Right lobe of liver (tissue), 4 donors: ENCODE measurements around the gene MPHOSPH9.

Experiments
- POLR2A ChIP-seq: fragments of 450-650 bp; IDR thresholded peaks from one replicate; pipeline ENCODE4 v1.6.1; 2017; ENCODE audit warnings: antibody characterized with exemption, mild to moderate bottlenecking
- TF ChIP-seq, protein P1 (sequence below), 4 donors: fragments of 200-600 bp in 3 of 4; fragments of 450-650 bp in 1 of 4; IDR thresholded peaks; one replicate each; pipeline versions ENCODE4 v1.5.1 to v1.8.0; 2016 to 2022; ENCODE audit warnings: antibody characterized with exemption in 4 of 4, mild to moderate bottlenecking in 2 of 4
- donor health status: DM: no; HTN: no; CAD: no.
- donor health status: DM: no; HTN: no; CAD: no.
- donor health status: DM: no; HTN: yes; CAD: no.

DNA sequence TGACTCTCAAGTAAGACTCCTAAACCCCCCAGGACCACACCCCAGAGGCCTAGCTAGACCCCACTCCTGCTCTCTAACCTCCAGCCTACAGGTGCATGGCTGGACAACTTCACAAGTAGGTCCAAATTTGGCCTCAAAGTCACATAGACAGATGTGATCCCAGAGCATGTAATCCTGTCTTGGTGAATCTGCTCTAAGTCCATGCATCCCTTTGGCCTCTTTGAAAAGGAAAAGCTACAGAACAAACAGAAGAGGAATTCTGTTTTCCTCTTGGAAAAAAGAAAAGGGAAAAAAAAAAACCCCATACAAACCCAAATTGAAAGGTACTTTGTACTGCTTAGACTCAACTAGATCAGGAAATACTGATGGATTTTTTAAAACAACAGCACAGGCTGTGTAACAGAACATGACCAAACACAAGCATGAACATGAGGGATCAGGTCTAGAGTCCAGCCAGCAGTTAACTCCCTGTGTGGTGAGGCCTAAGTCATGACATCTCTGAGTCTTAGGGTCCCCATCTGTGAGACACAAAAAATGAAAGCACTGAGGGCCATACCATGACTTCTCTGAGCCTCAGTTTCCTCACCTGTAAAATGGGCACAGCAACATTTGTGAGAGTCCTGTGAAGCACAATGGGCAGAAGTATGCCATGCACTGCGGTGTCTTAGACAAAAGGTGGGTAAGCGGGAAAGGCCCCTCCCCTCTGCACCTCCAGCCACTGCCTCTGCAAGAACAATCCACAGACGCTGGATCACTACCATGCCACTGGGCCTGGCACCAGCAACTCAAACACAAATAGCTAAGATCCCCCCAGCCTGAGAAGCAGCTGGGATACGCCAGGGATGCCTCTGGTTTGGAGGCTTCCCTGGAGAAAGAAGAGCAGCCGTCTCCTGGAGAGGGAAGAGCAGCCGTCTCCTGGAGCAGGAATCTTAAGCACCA lies 92.0 kb downstream of the MPHOSPH9 start:
- TF ChIP-seq, protein P1, sequence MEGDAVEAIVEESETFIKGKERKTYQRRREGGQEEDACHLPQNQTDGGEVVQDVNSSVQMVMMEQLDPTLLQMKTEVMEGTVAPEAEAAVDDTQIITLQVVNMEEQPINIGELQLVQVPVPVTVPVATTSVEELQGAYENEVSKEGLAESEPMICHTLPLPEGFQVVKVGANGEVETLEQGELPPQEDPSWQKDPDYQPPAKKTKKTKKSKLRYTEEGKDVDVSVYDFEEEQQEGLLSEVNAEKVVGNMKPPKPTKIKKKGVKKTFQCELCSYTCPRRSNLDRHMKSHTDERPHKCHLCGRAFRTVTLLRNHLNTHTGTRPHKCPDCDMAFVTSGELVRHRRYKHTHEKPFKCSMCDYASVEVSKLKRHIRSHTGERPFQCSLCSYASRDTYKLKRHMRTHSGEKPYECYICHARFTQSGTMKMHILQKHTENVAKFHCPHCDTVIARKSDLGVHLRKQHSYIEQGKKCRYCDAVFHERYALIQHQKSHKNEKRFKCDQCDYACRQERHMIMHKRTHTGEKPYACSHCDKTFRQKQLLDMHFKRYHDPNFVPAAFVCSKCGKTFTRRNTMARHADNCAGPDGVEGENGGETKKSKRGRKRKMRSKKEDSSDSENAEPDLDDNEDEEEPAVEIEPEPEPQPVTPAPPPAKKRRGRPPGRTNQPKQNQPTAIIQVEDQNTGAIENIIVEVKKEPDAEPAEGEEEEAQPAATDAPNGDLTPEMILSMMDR (IDR thresholded peaks at IDR 0.05) = no peak
- no peak for TF ChIP-seq POLR2A
